Measurements from ENCODE around the gene MCM3AP.

DNA sequence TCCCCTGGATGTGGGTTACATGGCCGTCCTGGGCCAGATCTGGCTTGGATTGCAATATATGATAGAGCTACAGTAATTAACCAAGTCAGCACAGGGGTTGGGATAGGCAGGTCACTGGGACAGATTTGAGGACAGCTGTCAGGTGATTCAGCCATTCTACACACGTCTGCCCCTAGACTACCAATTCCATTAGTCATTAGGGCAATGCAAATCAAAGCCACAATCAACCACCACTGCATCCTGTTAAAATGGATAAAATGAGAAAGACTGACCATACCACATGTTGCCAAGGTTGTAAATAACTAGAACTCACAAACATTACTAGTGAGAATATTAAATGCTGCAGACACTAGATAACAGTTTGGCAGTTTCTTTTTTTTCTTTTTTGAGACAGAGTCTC, 22.2 kb upstream of the MCM3AP start:
- TF ChIP-seq EZH2 (IDR thresholded peaks at IDR 0.05; ENCODE audit: insufficient read depth, poor library complexity, severe bottlenecking) (no peak), EZH2phosphoT487 (IDR thresholded peaks at IDR 0.05; ENCODE audit: insufficient read depth, low read depth) (no peak)
